H9 (cell line): ENCODE results near the gene PBX1. TPM values are rescaled to one million over a fixed set of nuclear protein-coding genes. Genes with fewer than 3 reads are reported as not detected.

Experiments used
- DNase-seq: peaks from one replicate; pipeline ENCODE4 v3.0.0-alpha.2; 2017
- H2AFZ ChIP-seq: one replicate; pipeline ENCODE4 v1.6.1; 2013; ENCODE audit warnings: mild to moderate bottlenecking, low read length, control low read depth, moderate library complexity
- H2AK5ac ChIP-seq: 2 replicates; pipeline ENCODE4 v1.6.1; 2013; ENCODE audit warnings: low read length, control low read depth, mixed read lengths; ENCODE audit not compliant: insufficient read length
- H2BK120ac ChIP-seq: one replicate; pipeline ENCODE4 v1.6.1; 2013; ENCODE audit warnings: low read depth, mild to moderate bottlenecking, low read length, control low read depth, inconsistent platforms; ENCODE audit not compliant: poor library complexity, severe bottlenecking
- H2BK12ac ChIP-seq: 2 replicates; pipeline ENCODE4 v1.6.1; 2013; ENCODE audit warnings: low read length, control low read depth, mixed read lengths, low read depth; ENCODE audit not compliant: insufficient read length
- H2BK15ac ChIP-seq: 2 replicates; pipeline ENCODE4 v1.6.1; 2013; ENCODE audit warnings: low read depth, low read length, control low read depth
- H2BK20ac ChIP-seq: one replicate; pipeline ENCODE4 v1.6.1; 2013; ENCODE audit warnings: low read depth, mild to moderate bottlenecking, low read length, control low read depth, inconsistent platforms; ENCODE audit not compliant: poor library complexity, severe bottlenecking
- H2BK5ac ChIP-seq: 2 replicates; pipeline ENCODE4 v1.6.1; 2013; ENCODE audit warnings: low read length, control low read depth, mixed read lengths; ENCODE audit not compliant: insufficient read length
- H3K14ac ChIP-seq: 2 replicates; pipeline ENCODE4 v1.6.1; 2013; ENCODE audit warnings: low read length, control low read depth; ENCODE audit not compliant: insufficient read depth
- H3K18ac ChIP-seq: 2 replicates; pipeline ENCODE4 v1.6.1; 2013; ENCODE audit warnings: low read depth, mild to moderate bottlenecking, mixed read lengths, low read length, control low read depth; ENCODE audit not compliant: insufficient read length
- H3K23ac ChIP-seq: 2 replicates; pipeline ENCODE4 v1.6.1; 2013; ENCODE audit warnings: low read length, control low read depth, mixed read lengths, low read depth; ENCODE audit not compliant: insufficient read length
- H3K23me2 ChIP-seq: 2 replicates; pipeline ENCODE4 v1.6.1; 2013; ENCODE audit warnings: low read depth, mild to moderate bottlenecking, mixed read lengths, low read length, control low read depth; ENCODE audit not compliant: insufficient read length, poor library complexity, severe bottlenecking
- H3K27ac ChIP-seq: 2 replicates; pipeline ENCODE4 v1.5.1; 2013; ENCODE audit warnings: low read length, control low read depth, mixed read lengths, low read depth; ENCODE audit not compliant: insufficient read length
- H3K27me3 ChIP-seq: 2 replicates; pipeline ENCODE4 v1.6.1; 2013; ENCODE audit warnings: low read length, control low read depth, inconsistent platforms; ENCODE audit not compliant: insufficient read depth
- H3K4ac ChIP-seq: 2 replicates; pipeline ENCODE4 v1.6.1; 2013; ENCODE audit warnings: low read depth, mild to moderate bottlenecking, control low read depth, inconsistent platforms, low read length, moderate library complexity
- H3K4me1 ChIP-seq: 2 replicates; pipeline ENCODE4 v1.6.1; 2013; ENCODE audit warnings: low read length, control low read depth, inconsistent platforms; ENCODE audit not compliant: insufficient read depth
- H3K4me2 ChIP-seq: 2 replicates; pipeline ENCODE4 v1.6.1; 2013; ENCODE audit warnings: low read length, control low read depth, mixed read lengths; ENCODE audit not compliant: insufficient read length, insufficient read depth
- H3K56ac ChIP-seq: 2 replicates; pipeline ENCODE4 v1.6.1; 2013; ENCODE audit warnings: low read depth, mild to moderate bottlenecking, mixed read lengths, low read length, control low read depth; ENCODE audit not compliant: insufficient read length
- H3K79me1 ChIP-seq: 2 replicates; pipeline ENCODE4 v1.6.1; 2013; ENCODE audit warnings: low read depth, mild to moderate bottlenecking, moderate library complexity, low read length, control low read depth, inconsistent platforms; ENCODE audit not compliant: insufficient read depth, poor library complexity, severe bottlenecking
- H3K79me2 ChIP-seq: 2 replicates; pipeline ENCODE4 v1.6.1; 2013; ENCODE audit warnings: low read length, control low read depth, inconsistent platforms; ENCODE audit not compliant: insufficient read depth
- H3K9ac ChIP-seq: 2 replicates; pipeline ENCODE4 v1.6.1; 2013; ENCODE audit warnings: low read length, control low read depth, mixed read lengths; ENCODE audit not compliant: insufficient read length; ENCODE audit errors: extremely low read depth
- H3K9me3 ChIP-seq: one replicate; pipeline ENCODE4 v1.6.1; 2013; ENCODE audit warnings: low read depth, low read length, inconsistent platforms; ENCODE audit not compliant: control insufficient read depth
- H3T11ph ChIP-seq: one replicate; pipeline ENCODE4 v1.6.1; 2013; ENCODE audit warnings: mild to moderate bottlenecking, low read length, control low read depth, inconsistent platforms
- H4K20me1 ChIP-seq: one replicate; pipeline ENCODE4 v1.6.1; 2013; ENCODE audit not compliant: control insufficient read depth, insufficient read length, insufficient read depth
- H4K5ac ChIP-seq: 2 replicates; pipeline ENCODE4 v1.6.1; 2013; ENCODE audit warnings: low read depth, mild to moderate bottlenecking, mixed read lengths, low read length, control low read depth; ENCODE audit not compliant: insufficient read length
- H4K8ac ChIP-seq: replicated peaks from 2 replicates; pipeline ENCODE4 v1.6.1; 2013; ENCODE audit warnings: low read length, control low read depth, mixed read lengths, low read depth; ENCODE audit not compliant: insufficient read length
- H4K91ac ChIP-seq: 2 replicates; pipeline ENCODE4 v1.6.1; 2013; ENCODE audit warnings: low read depth, mild to moderate bottlenecking, moderate library complexity, mixed read lengths, low read length, control low read depth; ENCODE audit not compliant: insufficient read length
- H3K27ac Mint-ChIP-seq, 3 experiments: 2 replicates in 2 of 3; 3 replicates in 1 of 3; pipeline ENCODE4 v1.8.0; 2020 to 2021; ENCODE audit warnings: mixed read lengths in 3 of 3, mild to moderate bottlenecking in 1 of 3, moderate library complexity in 1 of 3
- H3K27me3 Mint-ChIP-seq: 2 replicates; pipeline ENCODE4 v1.8.0; 2021; ENCODE audit warnings: low read depth, mild to moderate bottlenecking, moderate library complexity, mixed read lengths
- H3K36me3 Mint-ChIP-seq, 3 experiments: 2 replicates in 2 of 3; 3 replicates in 1 of 3; pipeline ENCODE4 v1.8.0; 2020 to 2021; ENCODE audit warnings: low read depth in 3 of 3, mixed read lengths in 3 of 3; ENCODE audit not compliant: insufficient read depth in 1 of 3
- H3K4me1 Mint-ChIP-seq, 2 experiments: 2 replicates each; pipeline ENCODE4 v1.8.0; 2020; ENCODE audit warnings: mixed read lengths in 2 of 2
- H3K4me3 Mint-ChIP-seq, 2 experiments: 2 replicates in 1 of 2; 3 replicates in 1 of 2; pipeline ENCODE4 v1.8.0; 2020 to 2021; ENCODE audit warnings: mild to moderate bottlenecking in 2 of 2, mixed read lengths in 2 of 2, moderate library complexity in 1 of 2
- H3K9me3 Mint-ChIP-seq, 2 experiments: 2 replicates in 1 of 2; 3 replicates in 1 of 2; pipeline ENCODE4 v1.8.0; 2020; ENCODE audit warnings: mild to moderate bottlenecking in 2 of 2, mixed read lengths in 2 of 2, moderate library complexity in 1 of 2
- WGBS: extraction: QIAGEN DNeasy Blood & Tissue Kit; methylation state at CpG from one replicate; pipeline ENCODE4 v1.1.7; 2013; ENCODE audit warnings: missing lambda C conversion rate, low lambda C conversion rate, mixed read lengths; ENCODE audit not compliant: insufficient read length; ENCODE audit errors: extremely low coverage; 5-methylcytosine and 5-hydroxymethylcytosine counted together
- total RNA-seq: library from RNA; stranded (reverse); gene quantifications from 2 replicates; pipeline ENCODE4 v1.2.1, GENCODE V29; 2021
- TF ChIP-seq, protein P1 (sequence below): fragments of 200-600 bp; sonication (generic); conservative IDR thresholded peaks from 3 replicates; pipeline ENCODE4 v1.8.0; 2021; ENCODE audit warnings: antibody characterized with exemption, mild to moderate bottlenecking

PBX1 gene
- total RNA-seq, 1 experiment from 2014 or later = 142 TPM

DNA sequence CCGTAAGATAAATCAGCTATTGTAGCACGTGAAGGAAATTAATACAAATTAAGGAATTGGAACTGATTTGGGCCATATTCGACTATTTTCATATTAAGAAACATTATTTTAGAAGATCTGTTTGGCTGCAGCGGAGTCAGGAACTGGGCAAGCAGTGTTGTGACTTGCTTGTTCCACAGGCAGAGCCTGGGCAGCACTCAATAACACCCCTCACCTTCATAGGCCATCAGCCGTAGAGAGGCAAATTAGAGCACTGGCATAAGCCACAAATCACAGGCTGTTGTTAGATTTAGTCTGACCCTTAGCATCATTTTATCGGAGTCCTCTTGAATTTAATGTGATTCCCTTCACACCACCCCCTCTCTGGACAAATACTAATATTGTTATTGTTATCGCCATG lies 72.8 kb downstream of the PBX1 start:
- H3K4me1 Mint-ChIP-seq = peaks cover 65 to 67% of the 10 kb centered on the region in 2 experiments
- peak overlapping the region in 1 of 3 experiments; percentile 68; a peak in 3 of 7 replicates for H3K27ac Mint-ChIP-seq
- no CpG with 5 or more reads among the region's 7 CpGs for WGBS

More for the DNA sequence above, 72.8 kb downstream of the PBX1 start:
- H2AK5ac ChIP-seq = no peak overlapping the region
- H3K4ac ChIP-seq = no peak overlapping the region
- peaks cover 2% of the 10 kb centered on the region for H3K79me1 ChIP-seq
- no peak overlapping the region for H4K91ac ChIP-seq
- H3K56ac ChIP-seq = no peak overlapping the region
- H2BK12ac ChIP-seq = no peak overlapping the region
- H3K4me2 ChIP-seq = no peak overlapping the region
- H2AFZ ChIP-seq = no peak overlapping the region
- H3K23me2 ChIP-seq = no peaks in the 10 kb centered on the region
- peaks cover 14% of the 10 kb centered on the region; the same call in 1 of the 2 replicates for H3K79me2 ChIP-seq
- H4K8ac ChIP-seq = no peak overlapping the region
- H2BK5ac ChIP-seq = no peak overlapping the region
- H3K4me3 Mint-ChIP-seq = 0 out of 5 replicates have a peak overlapping the region, but pooled peaks of 1 of the 2 experiments have one; percentile 14
- H3T11ph ChIP-seq = no peak overlapping the region
- no peak overlapping the region for H3K14ac ChIP-seq
- no peak overlapping the region for H4K5ac ChIP-seq
- no peaks in the 10 kb centered on the region for H3K9me3 Mint-ChIP-seq
- no peak overlapping the region for H3K9ac ChIP-seq
- H3K27me3 ChIP-seq = no peaks in the 10 kb centered on the region
- no peaks in the 10 kb centered on the region for H4K20me1 ChIP-seq
- H3K9me3 ChIP-seq = no peaks in the 10 kb centered on the region
- H3K36me3 Mint-ChIP-seq = peaks cover 2 to 18% (median 16%) of the 10 kb centered on the region in 3 experiments; a peak in 6 of 7 replicates
- H2BK15ac ChIP-seq = no peak overlapping the region
- H2BK20ac ChIP-seq = no peak overlapping the region
- no peaks in the 10 kb centered on the region for H3K27me3 Mint-ChIP-seq
- no peak overlapping the region for H3K18ac ChIP-seq
- H2BK120ac ChIP-seq = no peak overlapping the region
- H3K23ac ChIP-seq = no peak overlapping the region
- no peak overlapping the region for H3K27ac ChIP-seq
- no peak for DNase-seq
- peaks cover 14% of the 10 kb centered on the region; the same call in 1 of the 2 replicates for H3K4me1 ChIP-seq
- TF ChIP-seq, protein P1, sequence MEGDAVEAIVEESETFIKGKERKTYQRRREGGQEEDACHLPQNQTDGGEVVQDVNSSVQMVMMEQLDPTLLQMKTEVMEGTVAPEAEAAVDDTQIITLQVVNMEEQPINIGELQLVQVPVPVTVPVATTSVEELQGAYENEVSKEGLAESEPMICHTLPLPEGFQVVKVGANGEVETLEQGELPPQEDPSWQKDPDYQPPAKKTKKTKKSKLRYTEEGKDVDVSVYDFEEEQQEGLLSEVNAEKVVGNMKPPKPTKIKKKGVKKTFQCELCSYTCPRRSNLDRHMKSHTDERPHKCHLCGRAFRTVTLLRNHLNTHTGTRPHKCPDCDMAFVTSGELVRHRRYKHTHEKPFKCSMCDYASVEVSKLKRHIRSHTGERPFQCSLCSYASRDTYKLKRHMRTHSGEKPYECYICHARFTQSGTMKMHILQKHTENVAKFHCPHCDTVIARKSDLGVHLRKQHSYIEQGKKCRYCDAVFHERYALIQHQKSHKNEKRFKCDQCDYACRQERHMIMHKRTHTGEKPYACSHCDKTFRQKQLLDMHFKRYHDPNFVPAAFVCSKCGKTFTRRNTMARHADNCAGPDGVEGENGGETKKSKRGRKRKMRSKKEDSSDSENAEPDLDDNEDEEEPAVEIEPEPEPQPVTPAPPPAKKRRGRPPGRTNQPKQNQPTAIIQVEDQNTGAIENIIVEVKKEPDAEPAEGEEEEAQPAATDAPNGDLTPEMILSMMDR = no peak
